ENCODE results near the gene SEPTIN2. TPM values are rescaled to one million over a fixed set of nuclear protein-coding genes. Genes with fewer than 3 reads are reported as not detected.
A peak's percentile ranks its signal among the peaks of the same experiment; 100 is the strongest.

Gene SEPTIN2
- total and polyA plus RNA-seq, 2 experiments from 2014 or later, result 227 to 393 TPM

DNA sequence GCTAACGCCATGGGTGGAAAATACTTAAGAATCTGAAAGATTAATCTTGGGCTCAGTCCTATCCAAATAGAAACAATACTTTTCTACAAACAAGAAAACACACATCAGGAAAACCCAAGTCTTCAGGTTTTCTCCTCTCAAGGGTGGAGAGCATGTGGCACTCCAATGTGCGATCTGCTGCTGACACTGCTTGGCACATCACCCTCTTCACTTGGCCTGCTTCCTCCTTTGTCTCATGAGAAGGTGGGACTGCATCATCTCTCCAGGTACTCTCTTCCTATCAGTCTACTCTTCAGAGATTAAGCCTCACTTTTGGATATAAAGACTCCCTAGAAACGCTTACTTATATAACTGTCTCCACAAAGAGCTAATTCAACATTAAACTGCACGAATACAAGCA is 26.7 kb upstream of the SEPTIN2 start:
- Mint-ChIP-seq H3K4me3 (no peak overlapping the region), H3K9me3 (no peaks in the 10 kb centered on the region), H3K27me3 (ENCODE audit: insufficient read depth, low read depth, poor library complexity) (no peaks in the 10 kb centered on the region), H3K27ac (no peak overlapping the region), H3K36me3 (ENCODE audit: low read depth) (peaks cover 4% of the 10 kb centered on the region; the same call in 1 of the 3 replicates), H3K4me1 (peaks cover 5% of the 10 kb centered on the region; the same call in 2 of the 3 replicates)
- Histone ChIP-seq H3K79me2 (replicated peaks; ENCODE audit: insufficient read depth) (peaks cover 100% of the 10 kb centered on the region), H3K27ac (ENCODE audit: low read depth) (no peak overlapping the region), H3K9me2 (ENCODE audit: insufficient read depth) (no peaks in the 10 kb centered on the region), H2AFZ (no peak overlapping the region), H3K4me3 (no peak overlapping the region), H3K4me2 (no peak overlapping the region), H4K20me1 (replicated peaks; ENCODE audit: insufficient read depth) (peaks cover 84% of the 10 kb centered on the region), H3K27me3 (ENCODE audit: insufficient read depth) (no peaks in the 10 kb centered on the region), H3K36me3 (ENCODE audit: insufficient read depth) (0 out of 2 replicates have a peak, but pooled peaks cover 5% of the 10 kb centered on the region), H3F3A (replicated peaks; ENCODE audit: low read depth) (no peaks in the 10 kb centered on the region), H3K4me1 (ENCODE audit: insufficient read depth) (no peaks in the 10 kb centered on the region; the same call in none of the 2 replicates)
- DNase-seq (ENCODE audit: low spot score), result no peak
- TF ChIP-seq POLR2AphosphoS5 (IDR thresholded peaks at IDR 0.05; ENCODE audit: low read depth) (no peak), EZH2phosphoT487 (IDR thresholded peaks at IDR 0.05; ENCODE audit: unreplicated experiment) (no peak)
- TF ChIP-seq, protein P1, sequence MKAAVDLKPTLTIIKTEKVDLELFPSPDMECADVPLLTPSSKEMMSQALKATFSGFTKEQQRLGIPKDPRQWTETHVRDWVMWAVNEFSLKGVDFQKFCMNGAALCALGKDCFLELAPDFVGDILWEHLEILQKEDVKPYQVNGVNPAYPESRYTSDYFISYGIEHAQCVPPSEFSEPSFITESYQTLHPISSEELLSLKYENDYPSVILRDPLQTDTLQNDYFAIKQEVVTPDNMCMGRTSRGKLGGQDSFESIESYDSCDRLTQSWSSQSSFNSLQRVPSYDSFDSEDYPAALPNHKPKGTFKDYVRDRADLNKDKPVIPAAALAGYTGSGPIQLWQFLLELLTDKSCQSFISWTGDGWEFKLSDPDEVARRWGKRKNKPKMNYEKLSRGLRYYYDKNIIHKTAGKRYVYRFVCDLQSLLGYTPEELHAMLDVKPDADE (IDR thresholded peaks at IDR 0.05), result no peak
- ATAC-seq, result no peak

DNA sequence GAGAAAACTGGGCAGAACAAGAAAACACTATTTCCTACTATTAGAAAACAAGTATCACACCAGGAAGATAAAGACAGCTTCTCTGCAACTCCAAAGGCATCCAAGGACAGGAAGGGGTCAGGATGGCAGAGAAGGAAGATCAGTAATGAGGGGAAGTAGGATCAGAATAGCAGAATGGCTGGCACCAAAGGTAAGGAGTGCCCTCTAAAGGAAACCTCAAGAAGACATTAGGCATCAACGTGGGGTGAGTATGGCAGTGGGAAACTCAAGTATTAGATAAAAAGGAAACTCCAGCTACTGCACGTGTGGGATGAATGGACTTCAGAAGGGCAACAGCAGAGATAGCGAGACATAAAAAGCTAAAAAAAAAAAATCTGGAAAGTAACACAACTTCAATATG is 26.1 kb upstream of the SEPTIN2 start:
- H3K27me3 Mint-ChIP-seq (ENCODE audit: insufficient read depth, low read depth, poor library complexity), result no peaks in the 10 kb centered on the region
- Histone ChIP-seq H3K27ac (ENCODE audit: low read depth) (no peak overlapping the region), H3F3A (replicated peaks; ENCODE audit: low read depth) (no peaks in the 10 kb centered on the region), H4K20me1 (replicated peaks; ENCODE audit: insufficient read depth) (peaks cover 84% of the 10 kb centered on the region), H3K79me2 (replicated peaks; ENCODE audit: insufficient read depth) (peaks cover 100% of the 10 kb centered on the region), H3K4me3 (no peak overlapping the region), H3K27me3 (ENCODE audit: insufficient read depth) (no peaks in the 10 kb centered on the region), H3K9me2 (ENCODE audit: insufficient read depth) (no peaks in the 10 kb centered on the region), H2AFZ (no peak overlapping the region), H3K4me2 (no peak overlapping the region), H3K4me1 (ENCODE audit: insufficient read depth) (no peaks in the 10 kb centered on the region; the same call in none of the 2 replicates), H3K36me3 (ENCODE audit: insufficient read depth) (0 out of 2 replicates have a peak, but pooled peaks cover 5% of the 10 kb centered on the region)
- DNase-seq (ENCODE audit: low spot score) (no peak), ATAC-seq (peak; percentile 44; the same call in 1 of the 3 replicates)
- peaks cover 5% of the 10 kb centered on the region; the same call in 2 of the 3 replicates for H3K4me1 Mint-ChIP-seq
- no peak for TF ChIP-seq NANOG (IDR thresholded peaks at IDR 0.05; ENCODE audit: borderline replicate concordance)
- TF ChIP-seq EZH2 (IDR thresholded peaks at IDR 0.05; ENCODE audit: low read depth, unreplicated experiment), result no peak
- no peak for TF ChIP-seq JUNB (IDR thresholded peaks at IDR 0.05; ENCODE audit: unreplicated experiment)
- TF ChIP-seq, protein P2, sequence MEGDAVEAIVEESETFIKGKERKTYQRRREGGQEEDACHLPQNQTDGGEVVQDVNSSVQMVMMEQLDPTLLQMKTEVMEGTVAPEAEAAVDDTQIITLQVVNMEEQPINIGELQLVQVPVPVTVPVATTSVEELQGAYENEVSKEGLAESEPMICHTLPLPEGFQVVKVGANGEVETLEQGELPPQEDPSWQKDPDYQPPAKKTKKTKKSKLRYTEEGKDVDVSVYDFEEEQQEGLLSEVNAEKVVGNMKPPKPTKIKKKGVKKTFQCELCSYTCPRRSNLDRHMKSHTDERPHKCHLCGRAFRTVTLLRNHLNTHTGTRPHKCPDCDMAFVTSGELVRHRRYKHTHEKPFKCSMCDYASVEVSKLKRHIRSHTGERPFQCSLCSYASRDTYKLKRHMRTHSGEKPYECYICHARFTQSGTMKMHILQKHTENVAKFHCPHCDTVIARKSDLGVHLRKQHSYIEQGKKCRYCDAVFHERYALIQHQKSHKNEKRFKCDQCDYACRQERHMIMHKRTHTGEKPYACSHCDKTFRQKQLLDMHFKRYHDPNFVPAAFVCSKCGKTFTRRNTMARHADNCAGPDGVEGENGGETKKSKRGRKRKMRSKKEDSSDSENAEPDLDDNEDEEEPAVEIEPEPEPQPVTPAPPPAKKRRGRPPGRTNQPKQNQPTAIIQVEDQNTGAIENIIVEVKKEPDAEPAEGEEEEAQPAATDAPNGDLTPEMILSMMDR (conservative IDR thresholded peaks at IDR 0.05; ENCODE audit: low read depth in 2 of 2), result peak; percentile 10 to 37; a peak in 1 of 4 replicates
- peaks cover 4% of the 10 kb centered on the region; the same call in 1 of the 3 replicates for H3K36me3 Mint-ChIP-seq (ENCODE audit: low read depth)
- H3K27ac Mint-ChIP-seq, result no peak overlapping the region
- no peak overlapping the region for H3K4me3 Mint-ChIP-seq
- no peaks in the 10 kb centered on the region for H3K9me3 Mint-ChIP-seq

DNA sequence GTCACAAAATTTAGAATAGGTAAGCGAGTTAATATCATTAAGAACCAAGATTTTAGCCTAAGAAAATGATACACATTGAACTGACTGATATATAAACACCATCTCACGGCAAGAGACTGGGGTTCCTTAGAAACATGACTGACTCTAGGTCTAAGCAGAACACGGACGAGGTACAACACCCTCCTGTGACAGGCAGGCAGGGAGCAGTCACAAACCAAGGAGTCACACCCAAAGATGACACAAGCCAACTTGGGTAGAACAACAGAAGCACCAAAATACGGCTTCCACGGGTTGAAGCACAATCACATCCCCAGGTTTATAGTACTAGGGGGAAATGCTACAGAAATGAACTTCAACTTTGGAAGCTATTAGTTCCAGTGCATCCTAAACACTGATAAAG is 24.6 kb upstream of the SEPTIN2 start:
- Histone ChIP-seq H3K79me2 (replicated peaks; ENCODE audit: insufficient read depth) (peaks cover 100% of the 10 kb centered on the region), H3F3A (replicated peaks; ENCODE audit: low read depth) (peaks cover 3% of the 10 kb centered on the region; the same call in 1 of the 2 replicates), H3K27me3 (ENCODE audit: insufficient read depth) (no peaks in the 10 kb centered on the region), H3K4me3 (no peak overlapping the region), H3K4me1 (ENCODE audit: insufficient read depth) (no peaks in the 10 kb centered on the region; the same call in 1 of the 2 replicates), H3K27ac (ENCODE audit: low read depth) (no peak overlapping the region), H2AFZ (no peak overlapping the region), H3K36me3 (ENCODE audit: insufficient read depth) (0 out of 2 replicates have a peak, but pooled peaks cover 5% of the 10 kb centered on the region), H3K4me2 (no peak overlapping the region), H4K20me1 (replicated peaks; ENCODE audit: insufficient read depth) (peaks cover 85% of the 10 kb centered on the region), H3K9me2 (ENCODE audit: insufficient read depth) (no peaks in the 10 kb centered on the region)
- Mint-ChIP-seq H3K27ac (no peak overlapping the region), H3K9me3 (no peaks in the 10 kb centered on the region), H3K4me3 (no peak overlapping the region), H3K4me1 (peaks cover 5% of the 10 kb centered on the region; the same call in 2 of the 3 replicates), H3K27me3 (ENCODE audit: insufficient read depth, low read depth, poor library complexity) (no peaks in the 10 kb centered on the region), H3K36me3 (ENCODE audit: low read depth) (peaks cover 3% of the 10 kb centered on the region; the same call in 1 of the 3 replicates)
- DNase-seq (ENCODE audit: low spot score), result no peak
- ATAC-seq, result no peak
- TF ChIP-seq STAT1 (IDR thresholded peaks at IDR 0.05; ENCODE audit: unreplicated experiment) (no peak), ZNF114 (CRISPR knock-in tag; IDR thresholded peaks at IDR 0.05) (no peak), CREB1 (CRISPR knock-in tag; IDR thresholded peaks at IDR 0.05; ENCODE audit: low read depth) (no peak), POLR2AphosphoS5 (IDR thresholded peaks at IDR 0.05; ENCODE audit: low read depth) (no peak)
- TF ChIP-seq, protein P3, sequence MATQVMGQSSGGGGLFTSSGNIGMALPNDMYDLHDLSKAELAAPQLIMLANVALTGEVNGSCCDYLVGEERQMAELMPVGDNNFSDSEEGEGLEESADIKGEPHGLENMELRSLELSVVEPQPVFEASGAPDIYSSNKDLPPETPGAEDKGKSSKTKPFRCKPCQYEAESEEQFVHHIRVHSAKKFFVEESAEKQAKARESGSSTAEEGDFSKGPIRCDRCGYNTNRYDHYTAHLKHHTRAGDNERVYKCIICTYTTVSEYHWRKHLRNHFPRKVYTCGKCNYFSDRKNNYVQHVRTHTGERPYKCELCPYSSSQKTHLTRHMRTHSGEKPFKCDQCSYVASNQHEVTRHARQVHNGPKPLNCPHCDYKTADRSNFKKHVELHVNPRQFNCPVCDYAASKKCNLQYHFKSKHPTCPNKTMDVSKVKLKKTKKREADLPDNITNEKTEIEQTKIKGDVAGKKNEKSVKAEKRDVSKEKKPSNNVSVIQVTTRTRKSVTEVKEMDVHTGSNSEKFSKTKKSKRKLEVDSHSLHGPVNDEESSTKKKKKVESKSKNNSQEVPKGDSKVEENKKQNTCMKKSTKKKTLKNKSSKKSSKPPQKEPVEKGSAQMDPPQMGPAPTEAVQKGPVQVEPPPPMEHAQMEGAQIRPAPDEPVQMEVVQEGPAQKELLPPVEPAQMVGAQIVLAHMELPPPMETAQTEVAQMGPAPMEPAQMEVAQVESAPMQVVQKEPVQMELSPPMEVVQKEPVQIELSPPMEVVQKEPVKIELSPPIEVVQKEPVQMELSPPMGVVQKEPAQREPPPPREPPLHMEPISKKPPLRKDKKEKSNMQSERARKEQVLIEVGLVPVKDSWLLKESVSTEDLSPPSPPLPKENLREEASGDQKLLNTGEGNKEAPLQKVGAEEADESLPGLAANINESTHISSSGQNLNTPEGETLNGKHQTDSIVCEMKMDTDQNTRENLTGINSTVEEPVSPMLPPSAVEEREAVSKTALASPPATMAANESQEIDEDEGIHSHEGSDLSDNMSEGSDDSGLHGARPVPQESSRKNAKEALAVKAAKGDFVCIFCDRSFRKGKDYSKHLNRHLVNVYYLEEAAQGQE (IDR thresholded peaks at IDR 0.05; ENCODE audit: unreplicated experiment), result no peak
- TF ChIP-seq, protein P2 (conservative IDR thresholded peaks at IDR 0.05; ENCODE audit: low read depth in 2 of 2), result no peak

All from GM23338 (cell line).